ENCODE measurements around the gene TSPYL1. TPM values are rescaled to one million over a fixed set of nuclear protein-coding genes. Genes with fewer than 3 reads are reported as not detected.
"Not testable (repeated sequence)": the region's sequence is repeated elsewhere in the genome, so short reads cannot be mapped to it uniquely, and the experiment has no call there.

The TSPYL1 gene
- total RNA-seq, 2 donors from 2014 or later, result 78.2 to 90.8 TPM

- DNase-seq (no peak), ATAC-seq (no peak)
- intact Hi-C loops (cut with DNase I), result no loop called here
These were observed 21.4 kb upstream of the TSPYL1 start for GRCh38 chr6:116301104-116301503.

GRCh38 chr6:116300566-116300965 lies 20.8 kb upstream of the TSPYL1 start:
- DNase-seq (no peak), ATAC-seq (no peak)
- intact Hi-C loops (cut with DNase I), result no loop called here

GRCh38 chr6:116298973-116299372 lies 19.2 kb upstream of the TSPYL1 start:
- intact Hi-C loops (cut with DNase I), result loop anchor here in 1 of 2 donors (10.0 kb wide), 1 partner anchor 236 kb away; no protein-coding TSS in a partner anchor
- DNase-seq, result no peak
- ATAC-seq, result no peak

DNA sequence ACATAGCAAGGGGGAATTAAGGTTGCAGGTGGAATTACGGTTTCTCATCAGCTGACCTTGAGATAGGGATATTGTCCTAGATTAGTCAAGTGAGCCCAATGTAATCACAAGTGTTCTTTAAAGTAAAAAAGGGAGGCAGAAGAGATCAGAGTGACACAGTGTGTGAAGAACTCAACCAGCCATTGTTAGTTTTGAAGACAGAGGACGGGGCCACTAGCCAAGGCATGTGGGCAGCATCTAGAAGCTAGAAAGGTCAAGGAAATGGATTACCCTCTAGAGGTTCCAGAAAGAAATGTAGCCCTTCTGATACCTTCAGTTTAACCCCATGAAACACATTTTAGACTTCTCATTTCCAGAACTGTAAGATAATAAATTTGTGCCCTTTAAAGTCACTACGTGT lies 18.5 kb upstream of the TSPYL1 start:
- intact Hi-C loops (cut with DNase I), result loop anchor here in 1 of 2 donors (10.0 kb wide), 1 partner anchor 237 kb away; no protein-coding TSS in a partner anchor
- DNase-seq (no peak), ATAC-seq (no peak)

- no peak for ATAC-seq
- intact Hi-C loops (cut with DNase I), result loop anchor here in 1 of 2 donors (10.0 kb wide), 1 partner anchor 242 kb away; no protein-coding TSS in a partner anchor
- DNase-seq, result no peak
These were observed 12.8 kb upstream of the TSPYL1 start for GRCh38 chr6:116292553-116292952.

DNA sequence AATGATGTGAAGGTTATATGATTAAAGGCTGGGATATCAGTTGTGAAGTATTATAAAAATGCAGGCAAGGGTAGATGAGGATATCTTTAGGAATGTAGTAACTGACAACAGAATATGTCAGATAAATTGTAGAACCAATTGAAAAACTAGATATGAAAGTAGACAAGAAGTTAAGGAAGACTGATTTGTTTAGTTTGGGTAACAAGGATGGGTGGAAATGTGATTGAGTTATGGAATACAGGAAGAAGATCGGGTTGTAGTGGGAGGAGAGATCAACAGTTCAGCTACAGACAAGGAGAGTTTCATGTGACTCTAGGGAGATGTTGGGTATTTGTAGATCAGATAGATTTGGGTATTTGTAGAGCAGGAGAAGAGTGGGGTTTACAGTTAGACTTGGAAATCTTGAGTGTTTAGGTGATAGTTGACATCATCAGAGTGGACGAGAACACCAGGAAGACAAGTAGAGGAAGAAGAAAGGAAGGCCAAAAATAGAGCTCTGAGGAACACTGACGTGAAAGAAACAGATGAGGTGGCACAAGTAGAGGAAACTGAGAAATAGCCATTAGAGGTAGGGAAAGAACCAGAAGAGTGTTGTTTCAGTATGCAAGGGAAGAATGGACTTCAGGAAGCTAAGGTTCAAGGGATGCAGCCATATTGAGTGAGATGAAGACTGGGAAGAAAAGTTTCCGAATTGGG lies 12.1 kb upstream of the TSPYL1 start:
- no peak for ATAC-seq
- intact Hi-C loops (cut with DNase I), result loop anchor here in 1 of 2 donors (10.0 kb wide), 1 partner anchor 243 kb away; no protein-coding TSS in a partner anchor
- no peak for DNase-seq

DNA sequence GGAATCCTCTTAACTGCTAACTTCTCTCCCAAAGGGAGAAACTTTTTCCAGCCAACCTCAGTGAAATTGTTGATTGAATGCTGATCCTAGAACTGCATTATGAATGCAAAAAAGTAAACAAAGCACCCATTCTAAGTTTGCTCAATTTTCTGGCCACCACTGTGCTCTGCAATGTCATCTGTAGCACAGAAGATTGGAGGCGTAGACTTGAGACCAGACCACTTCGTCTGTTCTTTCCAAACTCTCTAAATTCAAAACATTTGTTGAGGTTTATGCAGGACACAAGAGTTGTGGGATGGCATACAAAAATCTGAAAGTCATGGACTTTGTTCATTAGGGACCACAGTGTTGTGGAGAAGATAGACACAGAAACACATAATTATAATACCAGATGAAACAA lies 11.1 kb upstream of the TSPYL1 start:
- ATAC-seq, result no peak
- no peak for DNase-seq
- intact Hi-C loops (cut with DNase I), result loop anchor here in 1 of 2 donors (10.0 kb wide), 1 partner anchor 244 kb away; no protein-coding TSS in a partner anchor

DNA sequence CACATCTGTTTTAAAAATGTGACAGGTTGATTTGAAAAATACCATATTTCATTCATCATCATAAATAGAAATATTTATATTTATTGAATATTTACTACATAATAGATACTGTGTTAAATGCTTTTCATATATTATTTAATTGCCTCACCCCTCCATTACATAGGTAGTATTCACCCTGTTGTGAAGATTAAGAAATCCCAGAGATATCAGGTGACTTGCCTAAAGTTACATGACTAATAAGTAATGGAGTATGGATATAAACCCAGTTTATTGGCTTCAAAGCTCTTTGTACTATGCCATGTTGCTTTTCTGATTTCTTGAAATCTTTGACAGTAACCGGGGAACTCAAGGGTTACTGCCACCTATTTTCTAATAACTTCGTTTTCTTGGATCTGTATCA lies 10.1 kb upstream of the TSPYL1 start:
- intact Hi-C loops (cut with DNase I), result loop anchor here (5.0 to 10.0 kb wide), 3 partner anchors 152 to 245 kb away; no protein-coding TSS in a partner anchor

DNA sequence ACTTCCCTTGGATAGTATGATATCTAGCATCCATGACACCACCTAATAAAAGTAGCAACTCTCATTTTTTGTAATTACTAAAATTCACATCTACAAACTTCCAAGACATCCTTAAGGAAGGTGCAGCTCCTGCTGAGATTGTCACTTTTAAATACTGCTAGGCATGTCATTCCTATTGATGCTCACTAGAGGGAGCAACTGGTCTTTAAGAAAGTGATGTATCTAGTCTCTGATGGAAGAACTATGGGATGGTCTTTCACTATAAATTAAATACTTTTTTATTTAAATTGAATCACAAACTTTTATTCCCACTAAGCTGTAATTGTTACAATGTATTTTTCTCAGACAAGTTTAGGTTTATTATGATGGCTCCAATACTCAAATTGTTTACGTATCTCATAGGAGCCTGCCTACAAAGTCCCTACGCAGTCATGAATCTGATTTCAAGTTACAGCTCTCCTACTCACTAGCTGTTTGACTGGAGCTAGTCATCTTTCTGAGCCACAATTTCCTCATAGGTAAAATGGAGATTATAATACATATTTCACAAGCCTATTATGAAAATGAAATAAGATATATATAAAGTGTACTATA lies 8.1 kb upstream of the TSPYL1 start:
- DNase-seq, result no peak
- ATAC-seq, result peak in 1 of 2 donors; percentile 71
- intact Hi-C loops (cut with DNase I), result loop anchor here in 1 of 2 donors (5.0 kb wide), 2 partner anchors 155 to 245 kb away; no protein-coding TSS in a partner anchor

More for the DNA sequence above, 10.1 kb upstream of the TSPYL1 start:
- ATAC-seq (no peak), DNase-seq (no peak)

- intact Hi-C loops (cut with DNase I), result loop anchor here in 1 of 2 donors (5.0 kb wide), 2 partner anchors 155 to 245 kb away; no protein-coding TSS in a partner anchor
- DNase-seq (no peak), ATAC-seq (no peak)
These were observed 7.1 kb upstream of the TSPYL1 start for GRCh38 chr6:116286773-116287358.

GRCh38 chr6:116284984-116285383 lies 5.3 kb upstream of the TSPYL1 start:
- ATAC-seq, DNase-seq: not testable (repeated sequence)
- intact Hi-C loops (cut with DNase I), result loop anchor here in 1 of 2 donors (5.0 kb wide), 2 partner anchors 157 to 247 kb away; no protein-coding TSS in a partner anchor

GRCh38 chr6:116283191-116283590 lies 3.5 kb upstream of the TSPYL1 start:
- no peak for DNase-seq
- intact Hi-C loops (cut with DNase I), result no loop called here
- ATAC-seq, result no peak

- intact Hi-C loops (cut with DNase I), result no loop called here
- ATAC-seq, result no peak
- DNase-seq, result no peak
These were observed 3.0 kb upstream of the TSPYL1 start for GRCh38 chr6:116282698-116283097.

DNA sequence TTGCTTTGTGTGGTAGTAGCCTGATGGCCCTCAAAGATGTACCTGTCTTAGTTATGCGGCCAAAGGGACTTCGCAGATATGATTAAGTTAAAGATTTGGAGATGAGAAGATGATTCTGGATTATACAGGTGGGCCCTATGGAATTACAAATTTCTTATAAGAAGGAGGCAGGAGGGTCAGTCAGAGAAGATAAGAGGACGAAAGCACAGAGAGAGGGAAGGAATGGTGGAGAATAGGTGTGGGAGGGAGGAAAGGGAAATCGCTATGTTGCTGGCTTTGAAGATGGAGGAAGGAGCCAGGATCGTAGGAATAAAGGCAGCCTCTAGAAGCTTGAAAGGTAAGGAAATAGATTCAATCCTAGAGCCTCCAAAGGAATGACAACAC lies 1.2 kb upstream of the TSPYL1 start:
- intact Hi-C loops (cut with DNase I), result no loop called here
- DNase-seq (no peak), ATAC-seq (no peak)

DNA sequence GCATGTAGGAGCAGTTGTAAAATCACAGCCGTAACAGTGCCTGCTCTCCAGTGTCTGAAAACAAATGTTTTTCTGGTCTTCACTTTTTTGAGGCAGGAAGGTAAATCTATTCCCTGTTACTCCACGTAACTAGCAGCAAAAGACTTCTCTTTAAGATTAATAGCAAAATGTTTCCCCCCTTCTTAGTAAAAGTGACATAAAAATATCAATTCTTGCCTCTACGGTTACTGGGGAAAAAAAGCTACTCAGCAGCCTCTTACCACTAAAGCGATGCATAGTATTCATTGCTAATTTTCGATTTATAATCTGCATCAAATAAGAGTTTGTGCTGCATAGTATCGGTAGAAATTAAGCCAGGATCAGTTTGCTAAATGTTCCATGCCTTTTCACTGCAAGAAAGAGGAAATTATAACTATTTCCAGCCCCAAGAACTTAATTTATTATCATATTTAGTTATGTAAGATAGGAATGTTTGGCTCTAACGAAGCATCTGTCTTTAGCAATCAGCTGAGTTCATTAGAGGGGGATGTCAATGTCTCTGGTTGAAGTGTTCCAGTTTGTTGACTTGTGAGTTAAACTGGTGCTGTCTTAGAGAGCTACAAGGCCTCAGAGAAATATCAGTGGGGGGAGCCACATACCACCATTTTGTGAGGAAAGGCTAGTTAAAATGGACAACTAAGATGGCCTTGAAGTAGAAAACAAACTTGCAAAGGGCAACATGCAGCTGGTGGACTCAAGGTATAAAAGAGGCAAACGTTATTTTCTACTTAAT lies 617 bp upstream of the TSPYL1 start:
- intact Hi-C loops (cut with DNase I), result no loop called here
- DNase-seq (no peak), ATAC-seq (no peak)

DNA sequence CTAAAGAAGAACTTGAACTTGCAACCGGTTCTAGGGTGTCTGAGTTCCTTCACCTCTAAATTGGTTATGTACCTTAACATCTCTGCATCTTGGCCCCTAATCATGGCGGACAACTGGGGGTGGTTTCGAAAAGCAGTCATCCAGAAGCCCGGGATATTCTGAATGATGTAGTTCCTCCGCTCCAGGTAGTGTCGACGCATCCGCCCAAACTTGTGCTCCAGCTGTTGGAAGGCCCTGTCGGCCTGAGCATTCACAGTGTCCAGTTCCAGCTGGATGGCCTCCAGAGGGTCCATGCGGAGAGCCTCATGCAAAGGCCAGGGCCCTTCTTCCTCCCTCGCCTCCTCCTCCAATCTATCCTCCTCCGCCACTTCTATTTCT lies 887 bp downstream of the TSPYL1 start:
- ATAC-seq (peak; percentile 51 to 66), DNase-seq (peak; percentile 70)
- intact Hi-C loops (cut with DNase I), result loop anchor here (10.0 kb wide), 1 partner anchor 286 kb away; no protein-coding TSS in a partner anchor

GRCh38 chr6:116278481-116278829 lies 1.3 kb downstream of the TSPYL1 start:
- intact Hi-C loops (cut with DNase I), result loop anchor here (10.0 kb wide), 1 partner anchor 286 kb away; no protein-coding TSS in a partner anchor
- ATAC-seq, result no peak

GRCh38 chr6:116277124-116277523 lies 2.6 kb downstream of the TSPYL1 start:
- DNase-seq, result no peak
- intact Hi-C loops (cut with DNase I), result loop anchor here (10.0 kb wide), 1 partner anchor 288 kb away; no protein-coding TSS in a partner anchor

More at GRCh38 chr6:116278481-116278829, 1.3 kb downstream of the TSPYL1 start:
- DNase-seq, result no peak

DNA sequence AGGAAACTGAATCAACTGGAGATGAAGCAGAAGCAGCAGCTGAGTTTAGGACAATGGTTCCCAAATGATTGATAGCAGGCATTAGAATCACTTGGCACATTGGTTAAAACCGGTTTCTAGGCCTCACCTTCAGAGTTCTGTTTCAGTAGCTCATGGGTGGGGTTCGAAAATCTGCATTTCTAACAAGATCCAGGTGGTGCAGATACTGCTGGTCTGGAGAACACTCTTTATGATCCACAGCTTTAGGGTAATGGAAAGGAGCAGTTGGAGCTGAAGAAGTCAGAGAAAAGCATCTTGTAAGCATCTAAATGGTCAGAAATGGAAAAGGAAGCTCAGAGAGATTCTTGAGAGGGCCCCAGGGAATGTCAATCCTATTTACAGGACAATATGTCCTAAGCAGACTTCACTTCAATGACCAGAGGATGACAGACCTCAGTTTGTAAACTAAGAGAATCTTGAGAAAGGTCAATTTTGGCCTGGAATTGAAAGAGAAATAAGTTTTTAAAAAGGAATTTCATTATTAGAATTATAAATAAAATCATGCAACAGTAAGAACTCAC lies 8.5 kb downstream of the TSPYL1 start:
- no peak for DNase-seq
- no peak for ATAC-seq
- intact Hi-C loops (cut with DNase I), result loop anchor here (10.0 kb wide), 1 partner anchor 294 kb away; no protein-coding TSS in a partner anchor

More at GRCh38 chr6:116277124-116277523, 2.6 kb downstream of the TSPYL1 start:
- no peak for ATAC-seq
